Measurements from ENCODE around the gene EFCAB14. TPM values are rescaled to one million over a fixed set of nuclear protein-coding genes. Genes with fewer than 3 reads are reported as not detected.
"Not testable (repeated sequence)": the region's sequence is repeated elsewhere in the genome, so short reads cannot be mapped to it uniquely, and the experiment has no call there.

Gene EFCAB14
- total RNA-seq, 4 donors from 2014 or later = 87.9 to 136 (median 121) TPM

GRCh38 chr1:46760558-46761166, 41.7 kb upstream of the EFCAB14 start:
- H3K9me3 ChIP-seq = no peaks in the 10 kb centered on the region
- no peaks in the 10 kb centered on the region for H3K27me3 ChIP-seq
- TF ChIP-seq POLR2A (IDR thresholded peaks at IDR 0.05) (no peak), POLR2AphosphoS5 (IDR thresholded peaks at IDR 0.05) (no peak), EP300 (IDR thresholded peaks at IDR 0.05) (no peak)
- TF ChIP-seq, protein P1, sequence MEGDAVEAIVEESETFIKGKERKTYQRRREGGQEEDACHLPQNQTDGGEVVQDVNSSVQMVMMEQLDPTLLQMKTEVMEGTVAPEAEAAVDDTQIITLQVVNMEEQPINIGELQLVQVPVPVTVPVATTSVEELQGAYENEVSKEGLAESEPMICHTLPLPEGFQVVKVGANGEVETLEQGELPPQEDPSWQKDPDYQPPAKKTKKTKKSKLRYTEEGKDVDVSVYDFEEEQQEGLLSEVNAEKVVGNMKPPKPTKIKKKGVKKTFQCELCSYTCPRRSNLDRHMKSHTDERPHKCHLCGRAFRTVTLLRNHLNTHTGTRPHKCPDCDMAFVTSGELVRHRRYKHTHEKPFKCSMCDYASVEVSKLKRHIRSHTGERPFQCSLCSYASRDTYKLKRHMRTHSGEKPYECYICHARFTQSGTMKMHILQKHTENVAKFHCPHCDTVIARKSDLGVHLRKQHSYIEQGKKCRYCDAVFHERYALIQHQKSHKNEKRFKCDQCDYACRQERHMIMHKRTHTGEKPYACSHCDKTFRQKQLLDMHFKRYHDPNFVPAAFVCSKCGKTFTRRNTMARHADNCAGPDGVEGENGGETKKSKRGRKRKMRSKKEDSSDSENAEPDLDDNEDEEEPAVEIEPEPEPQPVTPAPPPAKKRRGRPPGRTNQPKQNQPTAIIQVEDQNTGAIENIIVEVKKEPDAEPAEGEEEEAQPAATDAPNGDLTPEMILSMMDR (IDR thresholded peaks at IDR 0.05) = no peak
- WGBS = 61% methylated on average over 2 of the region's 2 CpGs
- no peak overlapping the region for H3K4me3 ChIP-seq
- peaks cover 27% of the 10 kb centered on the region for H3K4me1 ChIP-seq
- DNase-seq (ENCODE audit: low spot score in 2 of 2) = no peak
- H3K27ac ChIP-seq = no peak overlapping the region
- H3K36me3 ChIP-seq = no peaks in the 10 kb centered on the region

GRCh38 chr1:46757956-46758528, 39.1 kb upstream of the EFCAB14 start:
- TF ChIP-seq POLR2A (IDR thresholded peaks at IDR 0.05) (no peak), POLR2AphosphoS5 (IDR thresholded peaks at IDR 0.05) (no peak), EP300 (IDR thresholded peaks at IDR 0.05) (no peak)
- TF ChIP-seq, protein P1 (IDR thresholded peaks at IDR 0.05) = no peak
- Histone ChIP-seq H3K9me3 (no peaks in the 10 kb centered on the region), H3K4me3 (no peak overlapping the region), H3K27me3 (no peaks in the 10 kb centered on the region), H3K36me3 (no peaks in the 10 kb centered on the region), H3K4me1 (peaks cover 49% of the 10 kb centered on the region), H3K27ac (peak overlapping the region; percentile 74)
- DNase-seq (ENCODE audit: low spot score in 2 of 2) = no peak

- WGBS = 33% methylated on average over 6 of the region's 6 CpGs
- no peak overlapping the region for H3K4me3 ChIP-seq
These were observed 38.5 kb upstream of the EFCAB14 start for GRCh38 chr1:46757247-46757955.

GRCh38 chr1:46755121-46755520, 36.2 kb upstream of the EFCAB14 start:
- Histone ChIP-seq H3K36me3 (no peaks in the 10 kb centered on the region), H3K4me1 (peaks cover 78% of the 10 kb centered on the region), H3K9me3 (no peaks in the 10 kb centered on the region), H3K27ac (no peak overlapping the region), H3K27me3 (no peaks in the 10 kb centered on the region), H3K4me3 (no peak overlapping the region)
- TF ChIP-seq EP300 (IDR thresholded peaks at IDR 0.05) (no peak), POLR2AphosphoS5 (IDR thresholded peaks at IDR 0.05) (no peak), POLR2A (IDR thresholded peaks at IDR 0.05) (no peak)
- TF ChIP-seq, protein P1 (IDR thresholded peaks at IDR 0.05) = no peak
- DNase-seq (ENCODE audit: low spot score in 2 of 2) = no peak
- WGBS = 85% methylated on average over 4 of the region's 4 CpGs

More at GRCh38 chr1:46757247-46757955, 38.5 kb upstream of the EFCAB14 start:
- no peak for DNase-seq (ENCODE audit: low spot score in 2 of 2)
- H3K27me3 ChIP-seq = no peaks in the 10 kb centered on the region
- peaks cover 55% of the 10 kb centered on the region for H3K4me1 ChIP-seq
- H3K9me3 ChIP-seq = no peaks in the 10 kb centered on the region
- peak overlapping the region; percentile 74 for H3K27ac ChIP-seq
- TF ChIP-seq EP300 (IDR thresholded peaks at IDR 0.05) (no peak), POLR2A (IDR thresholded peaks at IDR 0.05) (no peak), POLR2AphosphoS5 (IDR thresholded peaks at IDR 0.05) (no peak)
- TF ChIP-seq, protein P1 (IDR thresholded peaks at IDR 0.05) = no peak
- H3K36me3 ChIP-seq = no peaks in the 10 kb centered on the region

DNA sequence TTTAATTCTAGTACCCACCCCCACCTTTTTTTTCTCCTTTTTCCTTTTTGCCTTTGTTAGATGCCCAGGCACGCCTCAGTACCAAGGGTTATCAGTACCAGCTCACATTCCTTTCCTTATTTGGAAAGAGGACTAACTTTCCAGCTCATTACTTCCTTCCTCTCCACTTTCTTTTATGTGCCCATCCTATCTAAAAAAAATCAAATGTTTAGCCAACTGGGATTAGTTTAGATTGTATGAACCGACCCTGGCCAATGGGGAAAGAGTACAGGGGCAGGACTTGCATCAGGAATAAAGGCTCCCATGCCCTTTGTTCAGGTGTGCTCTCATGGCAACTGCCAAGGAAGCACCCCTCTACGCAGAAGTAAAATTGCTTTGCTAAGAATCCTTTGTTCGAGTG, 35.8 kb upstream of the EFCAB14 start:
- not testable (repeated sequence) for DNase-seq (ENCODE audit: low spot score in 2 of 2); H3K36me3 ChIP-seq; H3K9me3 ChIP-seq; H3K4me3 ChIP-seq; H3K27me3 ChIP-seq; H3K27ac ChIP-seq
- peaks cover 81% of the 10 kb centered on the region for H3K4me1 ChIP-seq
- 53% methylated on average over 4 of the region's 4 CpGs for WGBS
